ENCODE results near the gene COPE. TPM values are rescaled to one million over a fixed set of nuclear protein-coding genes. Genes with fewer than 3 reads are reported as not detected.

Gene COPE
- total RNA-seq, 1 donor from 2014 or later = 54.6 TPM

- DNase-seq = no peak
Observed at GRCh38 chr19:18867751-18868150, 51.4 kb downstream of the COPE start.

GRCh38 chr19:18867199-18867598 is 52.0 kb downstream of the COPE start:
- DNase-seq = no peak

GRCh38 chr19:18866800-18867123 is 52.4 kb downstream of the COPE start:
- DNase-seq = no peak

- DNase-seq = no peak
Observed at GRCh38 chr19:18865973-18866799, 53.0 kb downstream of the COPE start.

GRCh38 chr19:18865106-18865972 is 53.8 kb downstream of the COPE start:
- no peak for DNase-seq

GRCh38 chr19:18863843-18864362 is 55.3 kb downstream of the COPE start:
- no peak for DNase-seq

GRCh38 chr19:18862976-18863842 is 56.0 kb downstream of the COPE start:
- no peak for DNase-seq

GRCh38 chr19:18861917-18862316 is 57.3 kb downstream of the COPE start:
- DNase-seq = no peak

GRCh38 chr19:18861235-18861634 is 58.0 kb downstream of the COPE start:
- no peak for DNase-seq

- DNase-seq = no peak
Observed at GRCh38 chr19:18860725-18861124, 58.5 kb downstream of the COPE start.

- DNase-seq = no peak
Observed at GRCh38 chr19:18860302-18860700, 58.9 kb downstream of the COPE start.

GRCh38 chr19:18859676-18860301 is 59.4 kb downstream of the COPE start:
- no peak for DNase-seq

- no peak for DNase-seq
Observed at GRCh38 chr19:18858906-18859646, 60.1 kb downstream of the COPE start.

GRCh38 chr19:18857223-18857622 is 62.0 kb downstream of the COPE start:
- no peak for DNase-seq

GRCh38 chr19:18856385-18857126 is 62.6 kb downstream of the COPE start:
- DNase-seq = no peak

GRCh38 chr19:18855647-18856384 is 63.4 kb downstream of the COPE start:
- no peak for DNase-seq

- DNase-seq = no peak
Observed at GRCh38 chr19:18854982-18855381, 64.2 kb downstream of the COPE start.

- DNase-seq = no peak
Observed at GRCh38 chr19:18853755-18854427, 65.3 kb downstream of the COPE start.

GRCh38 chr19:18852648-18853047 is 66.5 kb downstream of the COPE start:
- no peak for DNase-seq

Data from skin of body (tissue), 2 donors.